ENCODE data around the gene SNAPC4. TPM values are rescaled to one million over a fixed set of nuclear protein-coding genes. Genes with fewer than 3 reads are reported as not detected.

The SNAPC4 gene
- total and polyA plus RNA-seq, 12 donors, result 3.0 to 8.3 (median 4.7) TPM

- no peaks in the 10 kb centered on the region for H3K27me3 ChIP-seq
- no peak overlapping the region for H3K4me3 ChIP-seq
- intact Hi-C loops (cut with DNase I), result no loop called here
- ATAC-seq (no peak), DNase-seq (no peak)
- H3K36me3 ChIP-seq, result peaks cover 0 to 93% (median 25%) of the 10 kb centered on the region in 9 donors
- TF ChIP-seq, protein P1, sequence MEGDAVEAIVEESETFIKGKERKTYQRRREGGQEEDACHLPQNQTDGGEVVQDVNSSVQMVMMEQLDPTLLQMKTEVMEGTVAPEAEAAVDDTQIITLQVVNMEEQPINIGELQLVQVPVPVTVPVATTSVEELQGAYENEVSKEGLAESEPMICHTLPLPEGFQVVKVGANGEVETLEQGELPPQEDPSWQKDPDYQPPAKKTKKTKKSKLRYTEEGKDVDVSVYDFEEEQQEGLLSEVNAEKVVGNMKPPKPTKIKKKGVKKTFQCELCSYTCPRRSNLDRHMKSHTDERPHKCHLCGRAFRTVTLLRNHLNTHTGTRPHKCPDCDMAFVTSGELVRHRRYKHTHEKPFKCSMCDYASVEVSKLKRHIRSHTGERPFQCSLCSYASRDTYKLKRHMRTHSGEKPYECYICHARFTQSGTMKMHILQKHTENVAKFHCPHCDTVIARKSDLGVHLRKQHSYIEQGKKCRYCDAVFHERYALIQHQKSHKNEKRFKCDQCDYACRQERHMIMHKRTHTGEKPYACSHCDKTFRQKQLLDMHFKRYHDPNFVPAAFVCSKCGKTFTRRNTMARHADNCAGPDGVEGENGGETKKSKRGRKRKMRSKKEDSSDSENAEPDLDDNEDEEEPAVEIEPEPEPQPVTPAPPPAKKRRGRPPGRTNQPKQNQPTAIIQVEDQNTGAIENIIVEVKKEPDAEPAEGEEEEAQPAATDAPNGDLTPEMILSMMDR (IDR thresholded peaks at IDR 0.05), result no peak
- WGBS, 2 donors, result 92 to 94% methylated on average over 25 of the region's 25 CpGs
- H3K27ac ChIP-seq, result no peak overlapping the region
- H3K9me3 ChIP-seq, result no peaks in the 10 kb centered on the region
- H3K4me1 ChIP-seq, result peaks cover 0 to 15% (median 3%) of the 10 kb centered on the region in 9 donors
These were observed 17.9 kb downstream of the SNAPC4 start for GRCh38 chr9:136381966-136382513.

GRCh38 chr9:136381311-136381710 is 18.7 kb downstream of the SNAPC4 start:
- Histone ChIP-seq H3K4me3 (no peak overlapping the region), H3K9me3 (no peaks in the 10 kb centered on the region), H3K27ac (no peak overlapping the region), H3K27me3 (no peaks in the 10 kb centered on the region), H3K36me3 (peaks cover 0 to 85% (median 21%) of the 10 kb centered on the region in 9 donors), H3K4me1 (peaks cover 0 to 15% (median 3%) of the 10 kb centered on the region in 9 donors)
- ATAC-seq, result peak; percentile 38 to 89 (median 72)
- TF ChIP-seq, protein P1 (IDR thresholded peaks at IDR 0.05), result no peak
- intact Hi-C loops (cut with DNase I), result no loop called here
- DNase-seq, result peak in 1 of 2 donors; percentile 67
- WGBS, 2 donors, result 45 to 54% methylated on average over 9 of the region's 9 CpGs

DNA sequence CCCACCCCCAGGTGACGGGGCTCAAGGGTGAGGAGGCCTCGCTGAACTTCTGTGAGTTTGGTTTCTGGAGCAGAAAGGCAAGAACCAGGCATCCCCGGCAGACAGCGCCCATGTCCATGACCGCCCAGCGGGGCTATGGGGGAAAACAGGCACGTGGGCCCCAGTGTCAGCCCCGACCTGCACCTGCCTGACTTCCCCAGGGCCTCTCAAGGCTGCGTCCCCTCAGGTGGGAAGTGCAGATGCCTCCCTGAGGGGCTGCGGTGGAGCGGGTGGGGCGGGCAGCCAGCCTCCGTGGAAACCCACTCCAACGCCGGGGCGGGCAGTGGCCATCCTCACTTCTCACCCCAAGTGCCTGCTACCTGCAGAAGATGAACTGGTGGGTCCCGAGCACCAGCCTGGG is 19.6 kb downstream of the SNAPC4 start:
- Histone ChIP-seq H3K27me3 (no peaks in the 10 kb centered on the region), H3K9me3 (no peaks in the 10 kb centered on the region), H3K27ac (no peak overlapping the region), H3K4me1 (peaks cover 0 to 15% (median 3%) of the 10 kb centered on the region in 9 donors), H3K36me3 (peaks cover 0 to 78% (median 14%) of the 10 kb centered on the region in 9 donors), H3K4me3 (no peak overlapping the region)
- DNase-seq, result no peak
- intact Hi-C loops (cut with DNase I), result no loop called here
- TF ChIP-seq, protein P1 (IDR thresholded peaks at IDR 0.05), result no peak
- no peak for ATAC-seq
- WGBS, 2 donors, result 94 to 95% methylated on average over 17 of the region's 17 CpGs

DNA sequence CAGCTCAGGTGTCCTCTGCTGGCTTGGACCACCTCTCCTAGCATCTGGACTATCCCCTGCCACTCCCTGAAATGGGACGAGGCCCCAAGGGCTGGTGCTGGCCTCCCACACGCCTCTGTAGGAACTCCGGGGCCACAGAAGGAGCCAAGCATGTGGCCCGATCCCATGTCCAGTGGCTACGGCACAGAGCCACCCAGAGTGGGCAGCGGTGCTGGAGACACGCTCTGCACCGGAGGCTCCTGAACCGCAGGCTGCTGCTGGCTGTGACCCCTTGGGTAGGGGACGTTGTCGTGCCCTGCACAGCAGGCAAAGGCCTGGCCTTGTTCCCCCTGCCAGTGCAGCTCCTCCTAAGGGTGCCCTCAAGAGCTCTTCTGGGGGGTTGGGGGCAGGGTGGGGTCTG is 20.1 kb downstream of the SNAPC4 start:
- Histone ChIP-seq H3K9me3 (no peaks in the 10 kb centered on the region), H3K27me3 (no peaks in the 10 kb centered on the region), H3K4me3 (no peak overlapping the region), H3K36me3 (peaks cover 0 to 75% (median 14%) of the 10 kb centered on the region in 9 donors), H3K4me1 (peaks cover 0 to 15% (median 3%) of the 10 kb centered on the region in 9 donors), H3K27ac (no peak overlapping the region)
- TF ChIP-seq, protein P1 (IDR thresholded peaks at IDR 0.05), result no peak
- 93 to 94% methylated on average over 11 of the region's 11 CpGs for WGBS, 2 donors
- intact Hi-C loops (cut with DNase I), result no loop called here
- DNase-seq, result no peak
- ATAC-seq, result no peak

All from heart right ventricle (tissue), 16 donors.